Measurements from ENCODE around the gene CCL4.
"Not testable (repeated sequence)": the region's sequence is repeated elsewhere in the genome, so short reads cannot be mapped to it uniquely, and the experiment has no call there.

The CCL4 gene

DNA sequence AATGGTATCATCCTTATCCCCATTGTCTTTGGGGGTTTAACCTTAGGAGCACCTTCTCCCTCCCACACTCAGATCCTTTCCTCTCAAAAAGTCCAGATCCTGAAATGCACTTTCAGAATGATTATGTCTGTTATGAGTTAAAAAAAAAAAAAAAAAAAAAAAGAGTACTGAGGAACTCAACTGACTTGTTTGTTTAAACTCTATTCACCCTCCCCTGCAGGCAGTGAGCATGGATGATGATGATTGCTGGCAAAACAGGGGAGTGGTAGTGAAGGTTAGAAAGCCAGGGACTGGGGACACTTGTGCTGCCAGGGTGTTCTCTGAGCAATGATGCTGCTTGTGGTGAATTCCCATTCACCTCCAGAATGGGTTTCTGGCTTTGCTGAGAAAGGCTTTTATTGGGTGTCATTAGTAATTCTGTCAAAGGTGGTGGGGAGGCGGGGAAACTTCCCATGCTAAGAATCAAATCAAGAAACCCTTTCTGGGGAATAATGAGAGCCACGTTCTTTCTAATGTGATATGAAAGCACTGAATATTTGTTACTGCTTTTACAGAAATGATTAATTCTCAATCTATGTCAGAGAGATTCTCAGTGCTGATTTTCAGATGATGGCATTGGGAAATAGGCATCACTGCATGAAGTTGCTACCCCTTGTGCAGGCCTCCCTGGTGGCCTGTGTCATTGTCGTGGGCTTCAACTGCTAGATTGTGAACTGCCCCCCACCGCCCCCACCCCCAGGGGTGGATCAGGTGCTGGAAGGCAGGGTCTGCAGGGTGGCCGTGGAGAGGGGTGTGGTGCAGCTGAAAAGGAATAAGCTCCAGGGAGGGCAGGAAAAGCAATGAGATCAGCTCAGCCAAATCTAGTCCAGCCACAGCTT is 14.1 kb downstream of the CCL4 start:
- no peak for DNase-seq (ENCODE audit: low read depth)

DNA sequence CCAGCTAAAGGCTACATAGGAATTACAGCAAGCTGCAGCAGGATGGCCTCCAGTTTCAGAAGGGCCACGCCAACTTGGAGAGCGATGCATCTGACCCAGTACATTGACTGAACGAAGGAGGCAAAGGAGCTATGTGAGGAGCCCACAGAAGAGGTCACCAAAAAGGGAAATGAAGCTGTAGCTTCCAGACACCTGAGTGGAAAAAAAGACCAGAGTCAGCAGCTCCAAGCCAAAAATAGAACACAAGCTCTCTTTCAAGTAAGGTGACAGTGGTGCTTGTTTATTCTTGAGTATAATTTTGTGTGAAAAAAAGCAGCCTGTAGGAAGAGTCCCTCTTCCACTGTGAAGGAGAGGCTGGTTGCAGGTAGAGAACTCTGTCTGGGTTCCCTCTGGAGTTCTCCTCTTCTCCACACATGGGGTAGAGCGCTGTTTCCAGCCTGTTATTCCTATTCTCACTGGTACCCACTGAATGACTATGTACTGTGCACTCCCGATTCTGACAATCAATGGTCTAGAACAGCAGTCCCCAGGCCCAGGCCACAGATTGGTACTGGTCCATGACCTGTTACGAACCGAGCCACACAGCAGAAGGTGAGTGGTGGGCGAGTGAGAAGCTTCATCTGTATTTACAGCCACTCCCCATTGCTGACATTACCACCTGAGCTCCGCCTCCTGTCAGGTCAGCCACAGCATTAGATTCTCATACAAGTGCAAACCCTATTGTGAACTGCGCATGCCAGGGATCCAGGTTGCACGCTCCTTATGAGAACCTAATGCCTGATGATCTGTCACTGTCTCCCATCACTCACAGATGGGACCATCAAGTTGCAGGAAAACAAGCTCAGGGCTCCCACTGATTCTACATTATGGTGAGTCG is 15.1 kb downstream of the CCL4 start:
- DNase-seq (ENCODE audit: low read depth): no peak

DNA sequence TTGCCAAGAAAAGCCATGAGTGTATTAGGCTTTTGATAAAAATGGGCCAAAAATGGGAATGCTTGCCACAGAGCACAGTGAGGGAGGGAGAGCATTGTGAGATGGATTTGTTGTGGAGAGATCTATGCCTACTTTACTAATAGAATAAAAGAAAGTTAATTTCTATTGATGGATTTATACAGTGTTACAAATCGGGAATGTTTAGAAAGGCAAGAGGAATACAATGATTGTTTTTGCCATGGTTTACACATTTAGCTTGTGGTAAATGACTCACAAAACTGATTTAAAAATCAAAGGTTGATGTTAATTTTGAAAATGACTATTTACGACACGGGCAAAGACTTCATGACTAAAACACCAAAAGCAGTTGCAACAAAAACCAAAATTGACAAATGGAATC is 16.6 kb downstream of the CCL4 start:
- DNase-seq (ENCODE audit: low read depth): no peak

DNA sequence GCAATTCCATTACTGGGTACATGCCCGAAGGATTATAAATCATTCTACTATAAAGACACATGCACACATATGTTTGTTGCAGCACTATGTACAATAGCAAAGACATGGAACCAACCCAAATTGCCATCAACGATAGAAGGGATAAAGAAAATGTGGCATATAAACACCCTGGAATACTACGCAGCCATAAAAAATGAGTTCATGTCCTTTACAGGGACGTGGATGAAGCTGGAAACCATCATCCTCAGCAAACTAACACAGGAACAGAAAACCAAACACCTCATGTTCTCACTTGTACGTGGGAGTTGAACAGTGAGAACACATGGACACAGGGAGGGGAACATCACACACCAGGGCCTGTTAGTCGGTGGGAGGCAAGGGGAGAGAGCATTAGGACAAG is 17.5 kb downstream of the CCL4 start:
- not testable (repeated sequence) for DNase-seq (ENCODE audit: low read depth)

DNA sequence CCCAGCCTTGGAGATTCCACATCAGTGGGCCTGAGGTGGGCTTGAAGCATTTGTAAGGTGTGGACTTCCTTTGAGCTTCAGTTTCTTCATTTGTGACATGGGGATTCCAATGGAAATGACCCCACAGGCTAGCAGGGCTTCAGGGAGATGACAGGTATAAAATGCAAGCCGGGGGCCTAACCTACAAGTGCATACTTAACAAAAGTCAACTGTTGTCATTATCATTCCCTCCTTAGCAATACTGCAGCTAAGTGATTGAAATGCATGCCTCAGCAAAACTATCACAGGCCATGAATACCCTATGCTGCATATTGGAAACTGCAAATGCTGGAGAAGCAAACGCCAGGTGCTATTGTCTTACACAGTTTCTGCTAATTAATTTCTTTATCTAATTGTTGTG is 19.8 kb downstream of the CCL4 start:
- no peak for DNase-seq (ENCODE audit: low read depth)

DNA sequence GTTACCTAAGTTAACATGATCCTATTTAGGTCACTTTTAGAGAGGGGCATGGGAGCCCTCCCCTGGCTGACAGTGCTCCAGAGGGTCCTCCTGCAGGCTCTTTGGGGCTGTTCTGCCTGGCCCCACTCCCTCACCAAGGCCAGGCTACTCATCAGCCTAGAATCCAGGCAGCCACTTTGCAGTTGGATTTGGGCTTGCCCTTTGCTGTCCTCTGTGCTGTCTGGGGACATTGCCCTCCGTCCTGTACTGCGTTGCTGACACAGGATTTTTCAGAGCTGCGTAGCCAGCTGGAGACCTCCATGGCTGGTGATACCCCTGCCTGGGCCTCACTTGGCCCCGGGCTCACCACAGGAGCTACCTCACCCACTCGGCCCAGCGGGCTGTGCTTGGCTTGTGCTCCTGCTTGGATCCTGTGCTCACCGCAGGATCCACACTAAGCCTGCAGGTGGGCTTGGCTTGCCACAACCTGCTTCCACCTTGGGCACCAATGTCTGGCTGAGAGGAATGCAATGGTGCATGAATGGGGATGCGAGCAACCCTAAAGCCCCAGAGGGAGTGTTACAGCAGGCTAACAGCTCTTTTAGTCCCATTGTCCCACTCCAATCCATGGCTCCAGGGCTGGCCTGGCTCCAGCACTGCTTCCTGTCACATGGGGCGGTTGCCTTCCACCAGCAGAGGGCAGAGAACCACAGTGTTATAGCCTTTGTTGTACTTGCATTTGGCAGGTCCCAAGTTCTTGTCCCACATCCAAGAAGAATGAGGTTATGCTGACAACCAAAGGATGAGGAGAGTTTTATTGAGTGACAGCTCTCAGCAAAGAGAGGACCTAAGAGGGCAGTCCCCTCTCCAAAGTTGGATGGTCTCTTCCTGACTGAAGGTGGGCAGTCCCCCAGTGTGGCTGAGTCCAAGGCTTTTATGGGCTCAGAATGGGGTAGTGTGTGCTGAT is 21.5 kb downstream of the CCL4 start:
- no peak for DNase-seq (ENCODE audit: low read depth)

DNA sequence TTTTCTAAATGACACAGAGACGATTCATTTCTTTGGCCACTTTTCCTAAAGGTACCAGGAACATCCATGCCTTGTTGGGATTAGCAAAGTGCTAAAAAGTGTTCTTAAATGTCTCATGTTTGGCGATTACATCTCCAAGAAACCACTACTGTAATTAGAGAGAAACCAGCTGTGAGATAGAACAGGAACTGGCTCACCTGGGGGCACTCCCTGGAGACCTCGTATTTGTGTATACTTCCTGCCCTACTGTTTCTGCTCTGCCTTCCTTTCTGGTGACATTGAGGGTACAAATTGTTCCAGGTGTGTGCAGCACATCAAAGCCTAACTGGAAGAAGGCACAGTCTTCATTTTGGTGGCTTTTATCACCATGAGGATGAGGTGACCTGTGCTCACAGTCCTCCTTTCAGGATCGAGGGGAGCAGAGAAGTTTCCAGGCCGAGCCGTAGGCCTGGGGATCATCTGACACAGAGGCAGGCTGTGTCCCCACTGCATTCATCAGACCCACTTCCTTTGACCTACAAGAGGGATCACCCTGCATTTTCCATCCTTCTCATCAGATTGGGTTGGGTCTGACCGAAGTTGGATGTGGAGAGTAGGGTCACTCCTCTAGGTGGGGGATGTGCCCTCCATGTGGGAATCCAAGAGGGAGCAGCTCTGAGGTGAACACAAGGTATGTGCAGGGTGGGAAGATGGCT is 23.7 kb downstream of the CCL4 start:
- DNase-seq (ENCODE audit: low read depth): no peak

DNA sequence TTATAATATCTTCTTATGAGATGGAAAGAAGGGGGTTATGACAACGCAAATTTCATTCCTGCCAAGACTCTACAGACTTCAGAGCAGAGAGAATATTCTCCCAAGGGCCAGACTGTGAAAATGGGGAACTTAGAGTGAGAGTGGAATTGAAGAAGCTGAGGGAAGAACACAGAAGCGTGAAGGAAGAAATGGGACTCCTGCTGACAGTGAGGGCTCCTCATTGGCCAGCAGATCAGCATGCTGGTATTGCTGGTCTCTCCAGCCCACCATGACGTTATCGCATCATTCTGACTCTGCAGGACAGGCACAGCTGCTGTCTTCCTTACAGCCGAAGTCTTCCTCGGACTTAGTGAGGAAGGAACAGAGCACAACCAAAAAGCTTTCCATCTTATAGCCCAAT is 24.3 kb downstream of the CCL4 start:
- DNase-seq (ENCODE audit: low read depth): no peak

DNA sequence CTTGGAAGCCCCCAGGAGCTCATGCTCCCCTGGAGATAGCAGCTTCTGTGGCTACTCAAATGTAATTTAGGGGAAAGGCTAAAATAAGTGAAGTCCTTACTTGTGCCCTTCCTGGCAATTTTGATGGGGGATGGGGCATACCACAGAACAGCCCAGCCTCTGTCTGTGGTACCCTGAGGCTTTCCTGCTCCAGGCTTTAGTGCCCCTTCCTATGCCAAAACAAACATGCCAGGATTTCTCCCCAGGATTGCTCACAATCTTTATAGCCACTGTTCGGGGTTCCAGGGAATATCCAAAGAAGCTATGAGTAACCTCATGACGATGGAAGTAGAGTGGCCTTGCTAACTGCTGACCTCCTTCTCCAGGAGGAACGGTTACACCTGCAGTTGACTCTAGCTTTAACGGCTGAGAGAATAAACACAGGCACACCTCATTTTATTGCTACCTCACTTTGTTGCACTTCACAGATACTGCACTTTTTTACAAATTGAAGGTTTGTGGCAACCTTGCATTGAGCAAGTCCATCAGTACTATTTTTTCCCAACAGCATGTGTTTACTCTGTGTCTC is 24.9 kb downstream of the CCL4 start:
- no peak for DNase-seq (ENCODE audit: low read depth)

DNA sequence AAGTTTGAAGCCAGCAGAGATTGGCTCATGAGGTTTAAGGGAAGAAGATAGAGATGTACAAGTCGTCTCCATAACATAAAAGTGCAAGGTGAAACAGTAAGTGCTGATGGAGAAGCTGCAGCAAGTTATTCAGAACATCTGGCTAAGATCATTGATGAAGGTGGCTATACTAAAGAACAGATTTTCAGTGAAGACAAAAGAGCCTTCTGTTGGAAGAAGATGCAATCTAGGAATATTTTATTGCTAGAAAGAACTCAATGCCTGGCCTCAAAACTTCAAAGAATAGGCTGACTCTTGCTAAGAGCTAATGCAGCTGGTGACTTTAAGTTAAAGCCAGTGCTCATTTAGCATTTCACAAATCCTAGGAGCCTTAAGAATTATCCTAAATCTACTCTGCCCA is 26.0 kb downstream of the CCL4 start:
- no peak for DNase-seq (ENCODE audit: low read depth)

DNA sequence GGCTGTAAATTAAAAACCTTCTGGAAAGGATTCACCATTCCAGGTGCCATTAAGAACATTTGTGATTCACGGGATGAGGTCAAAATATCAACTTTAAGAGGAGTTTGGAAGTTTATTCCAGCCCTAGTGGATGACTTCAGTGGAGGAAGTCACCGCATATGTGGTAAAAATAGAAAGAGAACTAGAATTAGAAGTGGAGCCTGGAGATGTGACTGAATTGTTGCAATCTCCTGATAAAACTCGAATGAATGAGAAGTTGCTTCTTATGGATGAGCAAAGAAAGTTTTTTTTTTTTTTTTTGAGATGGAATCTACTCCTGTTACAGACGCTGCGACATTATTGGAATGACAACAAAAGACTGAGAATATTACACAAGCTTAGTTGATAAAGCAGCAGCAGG is 26.7 kb downstream of the CCL4 start:
- no peak for DNase-seq (ENCODE audit: low read depth)

DNA sequence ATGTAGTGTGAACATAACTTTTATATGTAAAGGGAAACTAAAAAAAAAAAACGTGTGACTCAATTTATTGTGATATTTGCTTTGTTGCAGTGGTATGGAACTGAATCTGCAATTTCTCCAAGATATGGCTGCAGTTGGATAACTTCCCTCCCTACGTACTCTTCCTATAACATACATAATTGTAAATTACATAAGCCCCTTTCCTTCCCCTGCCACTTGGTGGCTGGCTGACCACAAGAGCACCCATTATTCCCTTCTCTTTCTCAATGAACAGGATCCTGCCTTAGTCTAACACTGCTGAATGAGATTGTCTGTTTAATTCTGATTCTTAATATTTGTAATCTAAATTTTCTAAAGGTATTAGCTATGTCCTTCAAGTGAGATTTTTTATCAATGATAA is 27.8 kb downstream of the CCL4 start:
- no peak for DNase-seq (ENCODE audit: low read depth)

DNA sequence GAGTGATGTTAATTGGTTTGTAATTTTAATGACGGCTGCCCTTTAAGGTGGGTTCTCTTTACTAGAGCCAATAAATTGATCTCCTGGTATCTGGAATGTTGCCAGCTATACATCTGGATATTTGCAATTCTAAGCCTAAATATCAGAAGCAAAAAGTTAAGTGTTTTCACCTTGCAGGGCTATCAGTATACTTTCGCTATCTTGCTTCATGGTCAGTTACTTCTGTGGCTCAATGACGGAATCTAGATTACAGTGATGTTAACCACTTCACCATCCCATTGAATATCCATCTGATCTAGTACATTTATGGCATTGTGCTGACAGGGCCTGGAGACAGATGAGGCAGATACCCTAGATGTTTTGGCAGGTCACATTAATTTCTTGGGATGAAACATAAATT is 28.3 kb downstream of the CCL4 start:
- DNase-seq (ENCODE audit: low read depth): no peak

DNA sequence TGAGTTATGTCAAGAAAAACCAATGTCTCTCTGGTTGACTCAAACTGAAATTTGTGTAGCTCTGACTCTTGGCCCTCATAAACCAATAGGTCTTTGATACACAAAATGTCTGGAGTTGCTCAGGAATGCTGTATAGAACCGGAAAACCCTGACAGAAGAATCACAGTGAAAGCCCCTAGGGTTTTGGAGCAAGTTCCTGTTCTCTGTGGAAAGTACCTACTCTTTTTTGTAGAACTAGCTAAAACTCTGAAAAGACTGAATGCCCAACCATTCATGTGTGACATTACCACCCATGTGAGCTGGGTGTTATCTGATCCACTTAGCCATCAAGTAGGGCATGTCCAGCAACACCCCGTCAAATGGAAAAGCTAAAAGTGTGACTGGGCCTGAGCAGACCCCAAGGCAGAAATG is 28.8 kb downstream of the CCL4 start:
- DNase-seq (ENCODE audit: low read depth): no peak

DNA sequence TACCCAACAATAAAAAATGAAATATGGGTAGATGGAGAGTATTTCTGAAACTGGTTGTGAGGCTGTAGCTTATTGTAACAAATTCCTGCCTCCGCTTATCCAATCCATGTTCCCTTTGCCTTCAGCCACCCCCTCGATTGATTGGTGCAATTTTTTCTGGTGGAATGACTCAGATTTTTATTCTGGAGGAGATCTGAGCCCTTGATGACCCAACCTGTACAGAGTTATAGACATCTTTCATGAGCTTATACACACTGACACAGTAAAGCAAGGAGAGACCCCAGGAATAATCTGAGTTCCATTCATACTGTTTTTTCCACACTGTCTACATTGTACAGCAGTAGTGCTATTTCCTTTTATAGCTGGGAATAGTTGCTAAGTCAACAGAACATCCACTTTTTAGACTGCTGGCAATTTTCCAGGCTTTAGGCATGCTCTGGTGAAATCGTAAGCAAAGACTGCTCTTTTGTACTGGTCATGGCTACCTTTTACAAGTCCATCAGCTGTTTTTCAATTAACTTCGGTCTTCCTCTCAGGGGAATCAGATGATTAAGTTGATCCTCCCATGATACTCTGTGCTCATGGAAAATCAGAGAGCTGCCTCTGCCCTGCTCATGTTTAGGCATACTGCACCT is 30.1 kb downstream of the CCL4 start:
- DNase-seq (ENCODE audit: low read depth): no peak

DNA sequence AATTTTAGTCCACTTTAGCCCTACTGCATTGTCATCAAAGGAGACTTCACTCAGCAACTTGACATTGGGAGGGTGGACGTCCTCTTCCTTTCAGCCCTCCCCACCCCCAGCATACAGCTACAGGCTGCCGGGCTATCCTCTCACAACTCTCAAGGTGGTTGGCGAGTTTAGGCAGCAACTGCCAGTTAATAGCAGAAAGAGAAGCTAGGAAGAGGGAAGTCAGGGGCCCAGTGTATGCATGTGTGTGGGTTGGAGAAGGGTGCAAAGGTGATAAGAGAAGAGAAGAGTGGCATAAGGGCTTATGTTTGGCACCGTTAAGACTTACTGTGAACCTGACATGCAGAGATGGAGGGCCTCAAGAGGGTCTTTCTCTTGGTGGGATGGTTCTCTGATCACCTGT is 31.8 kb downstream of the CCL4 start:
- no peak for DNase-seq (ENCODE audit: low read depth)

DNA sequence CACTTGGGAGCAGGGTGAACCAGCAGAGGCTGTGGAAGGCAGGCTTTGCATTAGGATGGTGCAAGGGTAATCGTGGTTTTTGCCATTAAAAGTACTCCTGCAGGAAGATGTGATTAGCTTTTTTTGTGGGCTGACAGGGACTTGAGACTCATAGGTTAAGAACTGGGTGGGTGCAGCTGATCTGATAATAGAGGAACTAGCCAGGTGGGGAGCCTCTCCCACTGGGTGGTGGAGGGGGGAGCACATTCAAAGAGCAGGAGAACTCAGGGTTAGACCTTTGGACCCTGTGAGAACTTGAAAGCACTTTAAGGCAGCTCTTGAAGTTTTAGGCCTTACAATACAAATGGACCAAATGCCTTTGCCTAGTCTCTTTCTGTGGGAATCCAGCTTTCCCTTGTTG is 32.4 kb downstream of the CCL4 start:
- DNase-seq (ENCODE audit: low read depth): no peak

DNA sequence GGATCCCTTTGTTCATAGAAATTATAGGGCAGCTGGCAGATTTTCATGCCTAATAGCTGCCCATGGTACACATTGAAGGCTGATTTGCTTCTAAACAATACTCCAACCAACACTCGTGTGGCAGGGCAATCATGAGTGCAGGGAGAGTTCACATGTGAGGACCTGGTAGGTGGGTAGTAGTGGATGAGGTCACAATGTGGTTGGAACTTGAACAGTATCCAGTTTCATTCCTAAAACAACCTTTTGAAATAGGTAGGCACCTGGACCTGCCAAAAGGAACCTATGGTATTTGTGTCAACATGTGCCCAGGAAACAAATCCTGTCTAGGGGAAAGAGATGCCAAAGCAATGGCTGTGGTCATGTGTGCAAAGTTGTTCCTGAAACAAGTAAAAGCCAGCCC is 32.8 kb downstream of the CCL4 start:
- DNase-seq (ENCODE audit: low read depth): no peak

DNA sequence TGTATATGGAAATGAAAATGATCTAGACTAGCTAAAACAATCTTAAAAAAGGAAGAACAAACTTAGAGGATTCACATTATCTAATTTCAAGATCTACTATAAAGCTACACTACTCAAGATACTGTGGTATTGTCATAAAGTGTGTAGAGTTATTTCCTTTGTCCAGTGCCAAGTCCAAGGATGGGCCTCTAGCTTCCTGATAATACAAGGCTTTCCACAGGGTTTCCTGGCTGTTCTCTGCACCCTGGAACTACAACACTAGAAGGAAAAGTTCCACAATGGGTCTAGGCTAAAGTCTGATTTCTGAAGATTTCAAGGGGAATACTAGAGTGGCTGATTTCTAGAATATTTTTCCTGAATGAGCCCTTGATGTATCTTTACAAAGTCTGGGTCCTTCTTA is 38.6 kb downstream of the CCL4 start:
- DNase-seq (ENCODE audit: low read depth): no peak

DNA sequence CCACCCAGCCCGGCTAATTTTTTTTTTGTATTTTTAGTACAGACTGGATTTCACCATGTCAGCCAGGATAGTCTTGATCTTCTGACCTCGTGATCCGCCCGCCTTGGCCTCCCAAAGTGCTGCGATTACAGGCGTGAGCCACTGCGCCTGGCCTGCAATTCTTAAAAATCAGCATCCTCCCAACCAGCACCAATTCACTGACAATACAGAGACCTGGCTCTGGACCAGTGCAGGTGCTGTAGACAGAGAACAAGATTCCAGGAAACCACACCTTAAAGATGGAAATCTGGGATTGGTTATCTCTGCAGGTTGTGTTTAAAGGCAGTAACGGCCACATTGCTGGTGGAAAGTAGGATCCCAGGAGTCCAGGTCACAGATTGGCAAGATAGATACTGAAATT is 39.2 kb downstream of the CCL4 start:
- DNase-seq (ENCODE audit: low read depth): no peak

DNA sequence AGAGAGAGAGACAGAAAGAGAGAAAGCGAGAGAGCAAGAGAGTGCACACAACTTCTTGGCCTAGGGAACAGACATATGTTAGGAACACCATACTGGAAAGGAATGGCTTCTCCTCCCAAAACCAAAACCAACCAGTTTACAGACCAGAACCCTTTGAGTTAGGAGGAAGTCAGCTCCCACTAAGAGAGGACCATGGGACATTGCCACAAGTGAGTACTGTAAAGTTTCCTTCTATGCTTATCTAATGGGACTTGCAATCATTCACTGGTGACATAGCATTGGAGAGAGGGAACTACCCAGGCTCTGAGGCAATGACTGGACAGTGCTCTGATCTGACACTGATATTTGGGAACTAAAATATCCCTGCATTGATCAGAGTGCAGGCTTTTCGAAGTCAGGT is 40.4 kb downstream of the CCL4 start:
- DNase-seq (ENCODE audit: low read depth): no peak

All from GM04504 (cell line).